ENCODE results near the gene SDCBP2.

- TF ChIP-seq FOXK2 (IDR thresholded peaks at IDR 0.05) = no peak
- TF ChIP-seq HDGF (IDR thresholded peaks at IDR 0.05; ENCODE audit: borderline replicate concordance) = no peak
- no peak for TF ChIP-seq SP1 (IDR thresholded peaks at IDR 0.05)
- no peak for TF ChIP-seq TARDBP (IDR thresholded peaks at IDR 0.05)
- no peak for TF ChIP-seq ARNT (IDR thresholded peaks at IDR 0.05)
- TF ChIP-seq ZNF384 (IDR thresholded peaks at IDR 0.05) = no peak
- no peak for TF ChIP-seq L3MBTL2 (conservative IDR thresholded peaks at IDR 0.05)
- no peak for TF ChIP-seq NFRKB (IDR thresholded peaks at IDR 0.05)
Observed at GRCh38 chr20:1283522-1284510, 45.1 kb downstream of the SDCBP2 start.

Measured in HEK293T (cell line).